Right lobe of liver (tissue), 6 donors: ENCODE measurements around the gene ZNF333. TPM values are rescaled to one million over a fixed set of nuclear protein-coding genes. Genes with fewer than 3 reads are reported as not detected.

Experiments
- ATAC-seq, 4 donors: fragments of 200-7000 bp; cut with Tn5 transposase; one replicate each; pipeline ENCODE4 v1.9.1; 2020; ENCODE audit warnings: mild to moderate bottlenecking in 4 of 4, moderate library complexity in 4 of 4
- DNase-seq, 3 donors: peaks; one replicate each; pipeline ENCODE4 v3.0.0-alpha.2; 2020
- H3K27ac ChIP-seq, 3 donors: fragments of 200-600 bp; one replicate each; pipeline ENCODE4 v1.8.0; 2022
- H3K27me3 ChIP-seq, 2 donors: fragments of 200-600 bp; one replicate each; pipeline ENCODE4 v1.8.0; 2022
- H3K36me3 ChIP-seq, 4 donors: fragments of 200-600 bp; sonication (generic) in 1 of 4; one replicate each; pipeline versions ENCODE4 v1.5.1 to v1.8.0; 2017 to 2022; ENCODE audit warnings: control low read depth in 1 of 4
- H3K4me1 ChIP-seq, 4 donors: fragments of 200-600 bp; sonication (generic) in 1 of 4; one replicate each; pipeline versions ENCODE4 v1.5.1 to v1.8.0; 2017 to 2022; ENCODE audit warnings: control low read depth in 1 of 4
- H3K4me3 ChIP-seq, 3 donors: fragments of 200-600 bp; one replicate each; pipeline ENCODE4 v1.8.0; 2022
- H3K9me3 ChIP-seq, 4 donors: fragments of 200-600 bp; sonication (generic) in 1 of 4; one replicate each; pipeline versions ENCODE4 v1.5.1 to v1.8.0; 2017 to 2022; ENCODE audit warnings: control low read depth in 1 of 4
- POLR2A ChIP-seq: fragments of 450-650 bp; IDR thresholded peaks from one replicate; pipeline ENCODE4 v1.6.1; 2017; ENCODE audit warnings: antibody characterized with exemption, mild to moderate bottlenecking
- WGBS: methylation state at CpG from one replicate; pipeline ENCODE4 v1.1.6; 2018; ENCODE audit warnings: low coverage, low lambda C conversion rate; ENCODE audit not compliant: insufficient coverage; ENCODE audit errors: missing lambda C conversion rate; 5-methylcytosine and 5-hydroxymethylcytosine counted together
- intact Hi-C, 2 donors: fragments of 100-400 bp; cut with DNase I; formaldehyde crosslinking; loops; one replicate each; pipeline versions ENCODE4 v1.11.2 to v1.14.1; 2022
- long read RNA-seq: library from polyadenylated mRNA; unstranded; transcript quantifications from one replicate; pipeline ENCODE4 v2.0.0, GENCODE V29; 2019
- total RNA-seq, 6 experiments: library from RNA; depleted of rRNA in 2 of 6; stranded (reverse); fragments of >200 nt in 2 of 6; fragmentation: NEBNext Ultra II Directional in 3 of 6; extraction: Animal tissue kit (Norgen Biotek cat#: 25700) in 3 of 6; gene quantifications; one replicate each; pipeline versions ENCODE4 v1.1.0 to v1.2.4, GENCODE V29; 2016 to 2023
- TF ChIP-seq, protein P1 (sequence below), 4 donors: fragments of 200-600 bp in 3 of 4; fragments of 450-650 bp in 1 of 4; IDR thresholded peaks; one replicate each; pipeline versions ENCODE4 v1.5.1 to v1.8.0; 2016 to 2022; ENCODE audit warnings: antibody characterized with exemption in 4 of 4, mild to moderate bottlenecking in 2 of 4
- donor health status: DM: no; HTN: yes; CAD: no.
- donor health status: DM: no; HTN: no; CAD: no.
- donor health status: DM: no; HTN: no; CAD: no.
- donor health status: DM: no; HTN: yes; CAD: no.
- donor health status: DM: no; HTN: yes; CAD: no.

Gene ZNF333
- total RNA-seq: 1 to 10 TPM; 2.5 to 6.1 (median 3.8) TPM
- long read RNA-seq: 0 reads

DNA sequence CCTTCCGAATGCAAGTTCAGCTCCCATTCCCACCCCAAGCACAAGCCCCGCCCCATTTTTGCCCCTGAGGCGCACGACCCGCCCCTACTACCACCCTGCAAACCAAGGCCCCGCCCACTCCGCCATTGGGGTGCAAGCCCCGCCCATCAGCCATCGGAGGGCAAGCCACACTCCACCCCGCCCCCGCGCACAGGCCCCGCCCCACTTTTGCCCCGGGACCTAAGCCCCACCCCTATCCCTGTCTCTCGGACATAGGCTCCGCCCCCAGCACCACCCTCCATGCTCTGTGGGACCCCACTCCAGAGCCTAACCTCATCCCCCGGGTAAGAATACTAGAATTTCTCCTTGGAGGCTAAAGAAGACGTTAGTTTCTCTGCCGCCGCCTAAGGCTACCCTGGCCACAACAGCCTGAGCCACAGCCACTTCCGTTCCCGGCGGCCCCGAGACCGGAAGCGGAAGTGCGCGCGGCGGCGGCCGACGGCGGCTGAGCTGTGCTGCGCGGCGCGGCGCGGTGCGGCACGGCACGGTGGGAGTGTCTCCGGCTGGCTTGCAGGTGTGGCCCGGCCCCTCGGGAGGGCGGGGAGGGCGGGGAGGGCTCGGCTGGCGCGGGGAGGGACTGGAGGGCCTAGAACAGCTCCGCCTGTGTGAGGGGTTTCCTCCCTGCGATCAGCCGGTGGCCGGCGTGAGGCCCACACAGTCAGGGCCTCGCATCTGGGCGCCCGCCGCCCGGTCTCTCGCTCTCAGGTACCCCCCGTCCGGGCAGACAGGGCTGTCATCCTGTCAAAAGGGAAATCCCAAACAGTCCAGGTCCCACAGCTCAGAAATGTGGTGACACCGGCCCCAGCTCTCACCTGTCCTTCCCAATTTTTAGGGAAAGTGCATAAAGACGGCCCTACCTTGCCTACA, at the start of gene ZNF333:
Gene ZNF333 (plus strand): TSS at position 451 of the 906 bp plus-strand sequence. CDS start 3,444 bp downstream, outside the sequence.
- Histone ChIP-seq H3K27me3 (no peaks in the 10 kb centered on the region), H3K4me3 (peak within 1 kb of the TSS; percentile 58 to 77 (median 72)), H3K36me3 (peaks cover 0 to 3% (median 0%) of the 10 kb centered on the region in 4 donors), H3K9me3 (no peaks in the 10 kb centered on the region), H3K4me1 (peaks cover 0 to 9% (median 0%) of the 10 kb centered on the region in 4 donors), H3K27ac (peak within 1 kb of the TSS; percentile 85 to 93 (median 91))
- intact Hi-C loops: loop anchor here in 1 of 2 donors (10.0 kb wide), 1 partner anchor 115 kb away; the partner anchor contains the start of gene NDUFB7
- DNase-seq (peak; percentile 96 to 97 (median 97)), ATAC-seq (peak; percentile 97 to 98 (median 98))
- TF ChIP-seq, protein P1, sequence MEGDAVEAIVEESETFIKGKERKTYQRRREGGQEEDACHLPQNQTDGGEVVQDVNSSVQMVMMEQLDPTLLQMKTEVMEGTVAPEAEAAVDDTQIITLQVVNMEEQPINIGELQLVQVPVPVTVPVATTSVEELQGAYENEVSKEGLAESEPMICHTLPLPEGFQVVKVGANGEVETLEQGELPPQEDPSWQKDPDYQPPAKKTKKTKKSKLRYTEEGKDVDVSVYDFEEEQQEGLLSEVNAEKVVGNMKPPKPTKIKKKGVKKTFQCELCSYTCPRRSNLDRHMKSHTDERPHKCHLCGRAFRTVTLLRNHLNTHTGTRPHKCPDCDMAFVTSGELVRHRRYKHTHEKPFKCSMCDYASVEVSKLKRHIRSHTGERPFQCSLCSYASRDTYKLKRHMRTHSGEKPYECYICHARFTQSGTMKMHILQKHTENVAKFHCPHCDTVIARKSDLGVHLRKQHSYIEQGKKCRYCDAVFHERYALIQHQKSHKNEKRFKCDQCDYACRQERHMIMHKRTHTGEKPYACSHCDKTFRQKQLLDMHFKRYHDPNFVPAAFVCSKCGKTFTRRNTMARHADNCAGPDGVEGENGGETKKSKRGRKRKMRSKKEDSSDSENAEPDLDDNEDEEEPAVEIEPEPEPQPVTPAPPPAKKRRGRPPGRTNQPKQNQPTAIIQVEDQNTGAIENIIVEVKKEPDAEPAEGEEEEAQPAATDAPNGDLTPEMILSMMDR (IDR thresholded peaks at IDR 0.05): no peak
- TF ChIP-seq POLR2A: peak; percentile 42
- WGBS: 0% methylated on average over 9 of the region's 66 CpGs

DNA sequence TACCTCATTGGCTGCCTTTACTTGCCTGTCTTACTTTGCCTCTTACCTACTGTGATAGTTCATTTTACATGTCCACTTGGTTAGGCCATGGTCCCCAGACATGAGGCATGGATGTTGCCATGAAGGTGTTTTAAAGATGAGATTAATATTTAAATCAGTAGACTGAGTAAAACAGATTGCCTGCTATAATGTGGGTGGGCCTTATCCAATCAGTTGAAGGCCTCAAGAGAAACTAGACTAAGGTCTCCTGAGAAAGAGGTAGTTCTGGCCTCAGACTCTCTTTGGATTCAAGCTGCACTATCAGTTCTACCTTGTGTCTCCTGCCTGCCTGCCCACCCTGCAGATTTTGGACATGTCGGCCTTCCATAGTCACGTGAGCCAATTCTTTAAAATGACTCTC, 41.3 kb upstream of the ZNF333 start:
- 67% methylated on average over 2 of the region's 2 CpGs for WGBS
- Histone ChIP-seq H3K27me3 (no peaks in the 10 kb centered on the region), H3K4me3 (no peak overlapping the region), H3K9me3 (no peaks in the 10 kb centered on the region), H3K27ac (no peak overlapping the region), H3K4me1 (no peaks in the 10 kb centered on the region), H3K36me3 (no peaks in the 10 kb centered on the region)
- TF ChIP-seq, protein P1 (IDR thresholded peaks at IDR 0.05): no peak
- TF ChIP-seq POLR2A: no peak
- DNase-seq: no peak
- ATAC-seq: no peak
- intact Hi-C loops: no loop called here

DNA sequence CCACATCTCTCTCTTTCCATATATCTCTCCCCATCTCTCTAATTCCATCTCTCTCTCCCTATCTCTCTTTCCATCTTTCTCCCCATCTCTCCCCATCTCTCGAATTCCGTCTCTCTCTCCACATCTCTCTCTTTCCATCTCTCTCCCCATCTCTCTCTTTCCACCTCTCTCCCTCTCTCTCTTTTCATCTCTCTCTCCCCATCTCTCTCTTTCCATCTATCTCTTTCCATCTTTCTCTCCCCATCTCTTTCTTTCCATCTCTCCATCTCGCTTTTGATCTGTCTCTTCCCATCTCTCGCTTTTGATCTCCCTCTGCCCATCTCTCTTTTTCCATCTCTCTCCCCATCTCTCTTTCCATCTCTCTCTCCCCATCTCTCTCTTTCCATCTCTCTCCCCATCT, 40.8 kb upstream of the ZNF333 start:
- Histone ChIP-seq H3K9me3 (no peaks in the 10 kb centered on the region), H3K4me3 (no peak overlapping the region), H3K27me3 (no peaks in the 10 kb centered on the region), H3K27ac (no peak overlapping the region), H3K4me1 (no peaks in the 10 kb centered on the region), H3K36me3 (no peaks in the 10 kb centered on the region)
- no peak for ATAC-seq
- WGBS: 43% methylated on average over 4 of the region's 4 CpGs
- intact Hi-C loops: no loop called here
- no peak for DNase-seq
- TF ChIP-seq POLR2A: no peak
- TF ChIP-seq, protein P1 (IDR thresholded peaks at IDR 0.05): no peak

DNA sequence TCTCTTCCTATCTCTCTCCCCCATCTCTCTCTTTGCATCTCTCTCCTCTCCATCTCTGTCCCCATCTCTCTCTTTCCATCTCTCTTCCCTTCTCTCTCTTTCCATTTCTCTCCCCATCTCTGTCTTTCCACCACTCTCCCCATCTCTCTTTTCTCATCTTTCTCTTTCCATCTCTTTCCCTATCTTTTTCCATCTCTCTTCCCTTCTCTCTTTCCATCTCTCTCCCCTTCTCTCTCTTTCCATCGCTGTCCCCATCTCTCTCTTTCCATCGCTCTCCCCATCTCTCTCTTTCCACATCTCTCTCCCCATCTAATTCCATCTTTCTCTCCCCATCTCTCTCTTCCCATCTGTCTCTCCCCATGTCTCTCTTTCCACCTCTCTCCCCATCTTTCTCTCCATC, 39.7 kb upstream of the ZNF333 start:
- 52% methylated on average over 2 of the region's 2 CpGs for WGBS
- intact Hi-C loops: no loop called here
- no peaks in the 10 kb centered on the region for H3K9me3 ChIP-seq
- H3K27me3 ChIP-seq: no peaks in the 10 kb centered on the region
- TF ChIP-seq POLR2A: no peak
- TF ChIP-seq, protein P1 (IDR thresholded peaks at IDR 0.05): no peak
- no peak overlapping the region for H3K4me3 ChIP-seq
- ATAC-seq (no peak), DNase-seq (no peak)
- H3K27ac ChIP-seq: no peak overlapping the region
- H3K4me1 ChIP-seq: no peaks in the 10 kb centered on the region
- H3K36me3 ChIP-seq: no peaks in the 10 kb centered on the region
